ENCODE results near the gene PXK. TPM values are rescaled to one million over a fixed set of nuclear protein-coding genes. Genes with fewer than 3 reads are reported as not detected.

PXK gene
- polyA plus RNA-seq, 3 donors, result 31.5 to 54.0 (median 52.9) TPM

DNA sequence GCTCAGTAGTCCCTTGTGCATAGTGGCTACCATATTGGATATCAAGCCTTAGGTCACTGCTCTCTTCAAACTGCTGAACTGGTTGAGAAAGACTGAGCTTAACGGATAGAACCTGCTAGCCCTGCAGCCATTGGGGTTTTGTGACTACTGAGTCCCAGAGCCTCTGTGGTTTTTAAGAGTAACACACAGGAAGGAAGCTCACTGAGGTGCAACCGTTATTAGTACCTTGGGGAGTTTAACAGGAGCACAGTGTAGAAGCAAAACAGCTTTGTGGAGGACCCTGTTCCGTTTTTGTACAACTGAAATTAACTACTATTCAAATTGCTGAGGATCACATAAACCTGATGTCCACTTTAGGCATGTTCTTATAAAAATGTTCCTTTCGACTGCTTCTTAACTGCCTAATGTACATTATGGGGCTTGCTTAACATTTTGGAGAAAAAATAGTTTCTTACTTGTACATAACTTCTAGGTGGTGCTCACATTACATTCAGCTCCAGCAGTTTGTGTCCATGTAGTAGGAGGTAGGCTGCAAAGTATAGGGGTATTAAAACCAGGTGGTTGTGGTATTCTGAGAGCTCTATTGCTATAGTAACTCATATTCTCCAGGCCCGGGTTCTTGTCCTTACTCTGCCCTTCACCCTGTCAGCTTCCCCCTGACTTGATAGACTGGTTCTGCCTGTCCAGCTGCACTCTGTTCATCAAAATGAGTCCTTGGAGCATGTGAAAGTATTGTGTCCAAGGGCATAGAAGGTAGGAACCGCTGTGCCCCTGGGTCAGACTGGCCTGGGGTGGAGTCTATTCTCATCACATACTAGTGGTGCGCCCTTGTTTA lies 17.3 kb downstream of the PXK start:
- no peaks in the 10 kb centered on the region for H3K27me3 Mint-ChIP-seq (ENCODE audit: low read depth in 3 of 3)
- Histone ChIP-seq H2AFZ (ENCODE audit: insufficient read depth, low read depth, low read length, poor library complexity, severe bottlenecking) (no peak overlapping the region), H3K9ac (ENCODE audit: insufficient read depth, low read length, poor library complexity, severe bottlenecking) (peak overlapping the region; percentile 0), H3K4me3 (replicated peaks in 1 of 3; ENCODE audit: low read depth in 2 of 3, low read length in 3 of 3) (peak overlapping the region in 1 of 3 experiments; percentile 40), H3K27me3 (ENCODE audit: control insufficient read depth in 2 of 2, insufficient read depth in 2 of 2, low read length in 2 of 2) (no peaks in the 10 kb centered on the region), H3K27ac (ENCODE audit: low read depth in 1 of 2, low read length in 2 of 2) (peak overlapping the region; percentile 69 to 83), H3K9me3 (replicated peaks in 1 of 2; ENCODE audit: control insufficient read depth in 1 of 2, insufficient read depth in 1 of 2, low read length in 2 of 2) (no peaks in the 10 kb centered on the region), H3K4me1 (ENCODE audit: control insufficient read depth in 1 of 2, insufficient read depth in 2 of 2, low read length in 2 of 2) (peaks cover 65 to 69% of the 10 kb centered on the region in 2 donors), H3K79me2 (ENCODE audit: insufficient read depth, low read length) (peaks cover 98% of the 10 kb centered on the region), H4K20me1 (ENCODE audit: insufficient read depth, low read length) (peaks cover 59% of the 10 kb centered on the region), H3K36me3 (replicated peaks in 1 of 2; ENCODE audit: control insufficient read depth in 1 of 2, insufficient read depth in 2 of 2, low read length in 2 of 2) (peaks cover 0 to 10% of the 10 kb centered on the region in 2 donors), H3K4me2 (replicated peaks; ENCODE audit: extremely low read depth, low read length, poor library complexity, severe bottlenecking) (peak overlapping the region; percentile 49)
- DNase-seq, result peak in 1 of 3 donors; percentile 34
- intact Hi-C loops (cut with micrococcal nuclease), result loop anchor here in 1 of 2 donors (2.0 kb wide), 1 partner anchor 13 kb away; no protein-coding TSS in a partner anchor
- 0% methylated on average over 1 of the region's 7 CpGs for WGBS (ENCODE audit: insufficient coverage)
- peak overlapping the region; percentile 90 to 98 (median 93) for H3K27ac Mint-ChIP-seq
- H3K4me1 Mint-ChIP-seq, result peaks cover 79% of the 10 kb centered on the region
- H3K4me3 Mint-ChIP-seq, result peak overlapping the region in 1 of 2 donors; percentile 55
- H3K36me3 Mint-ChIP-seq, result peaks cover 10 to 11% of the 10 kb centered on the region in 2 donors
- TF ChIP-seq, protein P1, sequence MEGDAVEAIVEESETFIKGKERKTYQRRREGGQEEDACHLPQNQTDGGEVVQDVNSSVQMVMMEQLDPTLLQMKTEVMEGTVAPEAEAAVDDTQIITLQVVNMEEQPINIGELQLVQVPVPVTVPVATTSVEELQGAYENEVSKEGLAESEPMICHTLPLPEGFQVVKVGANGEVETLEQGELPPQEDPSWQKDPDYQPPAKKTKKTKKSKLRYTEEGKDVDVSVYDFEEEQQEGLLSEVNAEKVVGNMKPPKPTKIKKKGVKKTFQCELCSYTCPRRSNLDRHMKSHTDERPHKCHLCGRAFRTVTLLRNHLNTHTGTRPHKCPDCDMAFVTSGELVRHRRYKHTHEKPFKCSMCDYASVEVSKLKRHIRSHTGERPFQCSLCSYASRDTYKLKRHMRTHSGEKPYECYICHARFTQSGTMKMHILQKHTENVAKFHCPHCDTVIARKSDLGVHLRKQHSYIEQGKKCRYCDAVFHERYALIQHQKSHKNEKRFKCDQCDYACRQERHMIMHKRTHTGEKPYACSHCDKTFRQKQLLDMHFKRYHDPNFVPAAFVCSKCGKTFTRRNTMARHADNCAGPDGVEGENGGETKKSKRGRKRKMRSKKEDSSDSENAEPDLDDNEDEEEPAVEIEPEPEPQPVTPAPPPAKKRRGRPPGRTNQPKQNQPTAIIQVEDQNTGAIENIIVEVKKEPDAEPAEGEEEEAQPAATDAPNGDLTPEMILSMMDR (IDR thresholded peaks at IDR 0.05), result no peak
- H3K9me3 Mint-ChIP-seq, result no peaks in the 10 kb centered on the region

DNA sequence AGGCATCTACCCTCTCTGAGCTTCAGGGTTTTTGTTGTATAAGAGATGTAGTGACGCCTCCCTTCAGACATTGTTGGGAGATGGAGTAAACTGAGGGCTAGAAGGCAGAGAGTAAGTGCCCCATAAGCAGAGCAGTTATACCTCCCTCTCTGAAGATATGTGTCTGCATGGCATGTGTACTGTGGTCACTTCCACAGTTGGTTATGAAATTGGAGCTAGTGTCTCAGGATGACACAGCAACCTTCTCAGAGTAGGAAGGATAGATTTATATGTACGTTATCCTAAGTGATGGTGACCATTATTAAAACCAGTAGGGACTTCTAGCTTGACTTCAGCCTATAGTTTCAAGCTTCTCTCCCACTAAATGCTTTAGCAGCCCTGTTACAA lies 17.9 kb downstream of the PXK start:
- Mint-ChIP-seq H3K4me3 (peak overlapping the region; percentile 32 to 57), H3K27me3 (ENCODE audit: low read depth in 3 of 3) (no peaks in the 10 kb centered on the region), H3K27ac (peak overlapping the region; percentile 90 to 98 (median 93)), H3K36me3 (peaks cover 9 to 11% of the 10 kb centered on the region in 2 donors), H3K4me1 (peaks cover 84% of the 10 kb centered on the region), H3K9me3 (no peaks in the 10 kb centered on the region)
- Histone ChIP-seq H3K9ac (ENCODE audit: insufficient read depth, low read length, poor library complexity, severe bottlenecking) (peak overlapping the region; percentile 0), H2AFZ (ENCODE audit: insufficient read depth, low read depth, low read length, poor library complexity, severe bottlenecking) (no peak overlapping the region), H3K27me3 (ENCODE audit: control insufficient read depth in 2 of 2, insufficient read depth in 2 of 2, low read length in 2 of 2) (no peaks in the 10 kb centered on the region), H3K4me2 (replicated peaks; ENCODE audit: extremely low read depth, low read length, poor library complexity, severe bottlenecking) (peak overlapping the region; percentile 49), H3K27ac (ENCODE audit: low read depth in 1 of 2, low read length in 2 of 2) (peak overlapping the region; percentile 69 to 83), H3K9me3 (replicated peaks in 1 of 2; ENCODE audit: control insufficient read depth in 1 of 2, insufficient read depth in 1 of 2, low read length in 2 of 2) (no peaks in the 10 kb centered on the region), H3K36me3 (replicated peaks in 1 of 2; ENCODE audit: control insufficient read depth in 1 of 2, insufficient read depth in 2 of 2, low read length in 2 of 2) (peaks cover 0 to 10% of the 10 kb centered on the region in 2 donors), H3K4me1 (ENCODE audit: control insufficient read depth in 1 of 2, insufficient read depth in 2 of 2, low read length in 2 of 2) (peaks cover 71 to 75% of the 10 kb centered on the region in 2 donors), H3K4me3 (replicated peaks in 1 of 3; ENCODE audit: low read depth in 2 of 3, low read length in 3 of 3) (peak overlapping the region in 1 of 3 experiments; percentile 40), H3K79me2 (ENCODE audit: insufficient read depth, low read length) (peaks cover 97% of the 10 kb centered on the region), H4K20me1 (ENCODE audit: insufficient read depth, low read length) (peaks cover 62% of the 10 kb centered on the region)
- TF ChIP-seq, protein P1 (IDR thresholded peaks at IDR 0.05), result no peak
- intact Hi-C loops (cut with micrococcal nuclease), result loop anchor here in 1 of 2 donors (2.0 kb wide), 1 partner anchor 14 kb away; no protein-coding TSS in a partner anchor
- no CpG with 5 or more reads among the region's 2 CpGs for WGBS (ENCODE audit: insufficient coverage)
- peak; percentile 52 to 77 (median 68) for DNase-seq
